NCI-H82 treated with DMSO at 0.1 percent for 48 hours (cell line): ENCODE measurements around the gene TSPAN33.

Source experiments
- DNase-seq: peaks from one replicate; lab custom pipeline; 2025; ENCODE audit not compliant: unreplicated experiment; lab: John Stamatoyannopoulos, UW

Gene TSPAN33

GRCh38 chr7:129134356-129134987, 10.0 kb upstream of the TSPAN33 start:
- no peak for DNase-seq

GRCh38 chr7:129136887-129137642, 7.4 kb upstream of the TSPAN33 start:
- DNase-seq = no peak

GRCh38 chr7:129143724-129144094, 798 bp upstream of the TSPAN33 start:
- DNase-seq = no peak

GRCh38 chr7:129144834-129145668, 544 bp downstream of the TSPAN33 start:
- no peak for DNase-seq

GRCh38 chr7:129146237-129146979, 1.9 kb downstream of the TSPAN33 start:
- DNase-seq = no peak

- DNase-seq = no peak
Measured at GRCh38 chr7:129147731-129148130, 3.2 kb downstream of the TSPAN33 start.

- DNase-seq = no peak
Measured at GRCh38 chr7:129149511-129149910, 5.0 kb downstream of the TSPAN33 start.

- no peak for DNase-seq
Measured at GRCh38 chr7:129150199-129150996, 5.9 kb downstream of the TSPAN33 start.

GRCh38 chr7:129157651-129158050, 13.1 kb downstream of the TSPAN33 start:
- no peak for DNase-seq

GRCh38 chr7:129159539-129159938, 15.0 kb downstream of the TSPAN33 start:
- DNase-seq = no peak

GRCh38 chr7:129160161-129160905, 15.8 kb downstream of the TSPAN33 start:
- no peak for DNase-seq

- no peak for DNase-seq
Measured at GRCh38 chr7:129161524-129162225, 17.2 kb downstream of the TSPAN33 start.

GRCh38 chr7:129162732-129163131, 18.2 kb downstream of the TSPAN33 start:
- DNase-seq = no peak

- no peak for DNase-seq
Measured at GRCh38 chr7:129163875-129164544, 19.5 kb downstream of the TSPAN33 start.

GRCh38 chr7:129166745-129167144, 22.2 kb downstream of the TSPAN33 start:
- DNase-seq = no peak

GRCh38 chr7:129167817-129168216, 23.3 kb downstream of the TSPAN33 start:
- no peak for DNase-seq

GRCh38 chr7:129168231-129169021, 23.9 kb downstream of the TSPAN33 start:
- DNase-seq = no peak
